NAMALWA (cell line): Measurements from ENCODE around the gene PRPH.
"Not testable (repeated sequence)": the region's sequence is repeated elsewhere in the genome, so short reads cannot be mapped to it uniquely, and the experiment has no call there.

Source experiments
- DNase-seq: peaks from one replicate; pipeline ENCODE4 v3.0.0-alpha.2; 2015; ENCODE audit warnings: low spot score

Gene PRPH

DNA sequence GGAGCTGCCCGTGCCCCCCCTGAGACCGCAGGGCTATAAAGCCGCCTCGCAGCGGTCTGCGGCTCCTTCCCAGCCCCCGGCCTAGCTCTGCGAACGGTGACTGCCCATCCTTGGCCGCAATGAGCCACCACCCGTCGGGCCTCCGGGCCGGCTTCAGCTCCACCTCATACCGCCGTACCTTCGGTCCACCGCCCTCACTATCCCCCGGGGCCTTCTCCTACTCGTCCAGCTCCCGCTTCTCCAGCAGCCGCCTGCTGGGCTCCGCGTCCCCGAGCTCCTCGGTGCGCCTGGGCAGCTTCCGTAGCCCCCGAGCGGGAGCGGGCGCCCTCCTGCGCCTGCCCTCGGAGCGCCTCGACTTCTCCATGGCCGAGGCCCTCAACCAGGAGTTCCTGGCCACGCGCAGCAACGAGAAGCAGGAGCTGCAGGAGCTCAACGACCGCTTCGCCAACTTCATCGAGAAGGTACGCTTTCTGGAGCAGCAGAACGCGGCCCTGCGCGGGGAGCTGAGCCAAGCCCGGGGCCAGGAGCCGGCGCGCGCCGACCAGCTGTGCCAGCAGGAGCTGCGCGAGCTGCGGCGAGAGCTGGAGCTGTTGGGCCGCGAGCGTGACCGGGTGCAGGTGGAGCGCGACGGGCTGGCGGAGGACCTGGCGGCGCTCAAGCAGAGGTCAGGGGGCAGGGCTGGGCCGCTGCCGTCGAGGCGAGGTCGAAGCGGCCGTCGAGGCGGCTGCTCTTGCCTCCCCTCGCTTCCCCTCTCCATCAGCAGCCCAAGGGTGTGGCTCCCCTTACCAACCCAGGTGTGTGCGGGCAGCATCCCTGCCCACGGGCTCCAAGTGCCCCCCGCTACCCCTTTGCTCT is at the start of gene PRPH:
PRPH (plus strand) TSS at position 66 of the 855 bp plus-strand sequence; CDS start at position 120, 54 bp downstream.
- DNase-seq, result no peak

GRCh38 chr12:49251357-49251756 is 43.6 kb upstream of the PRPH start:
- no peak for DNase-seq

- DNase-seq, result no peak
These were observed 41.8 kb upstream of the PRPH start for GRCh38 chr12:49253033-49253623.

DNA sequence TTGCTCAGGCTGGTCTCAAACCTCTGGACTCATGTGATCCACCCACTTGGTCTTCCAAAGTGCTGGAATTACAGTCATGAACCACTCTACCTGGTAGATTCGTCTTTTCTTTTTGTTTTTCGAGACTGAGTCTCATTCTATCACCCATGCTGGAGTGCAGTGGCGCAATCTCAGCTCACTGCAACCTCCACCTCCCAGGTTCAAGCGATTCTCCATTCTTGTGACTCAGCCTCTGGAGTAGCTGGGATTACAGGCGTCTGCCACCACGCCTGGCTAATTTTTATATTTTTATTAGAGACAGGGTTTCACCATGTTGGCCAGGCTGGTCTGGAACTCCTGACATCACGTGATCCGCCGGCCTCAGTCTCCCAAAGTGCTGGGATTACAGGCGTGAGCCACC is 39.5 kb upstream of the PRPH start:
- DNase-seq, result not testable (repeated sequence)

GRCh38 chr12:49255857-49256637 is 38.9 kb upstream of the PRPH start:
- no peak for DNase-seq

- not testable (repeated sequence) for DNase-seq
These were observed 37.3 kb upstream of the PRPH start for GRCh38 chr12:49257508-49258184.

GRCh38 chr12:49259452-49259851 is 35.5 kb upstream of the PRPH start:
- DNase-seq, result no peak

- no peak for DNase-seq
These were observed 34.8 kb upstream of the PRPH start for GRCh38 chr12:49260166-49260565.

GRCh38 chr12:49260571-49261363 is 34.2 kb upstream of the PRPH start:
- no peak for DNase-seq

DNA sequence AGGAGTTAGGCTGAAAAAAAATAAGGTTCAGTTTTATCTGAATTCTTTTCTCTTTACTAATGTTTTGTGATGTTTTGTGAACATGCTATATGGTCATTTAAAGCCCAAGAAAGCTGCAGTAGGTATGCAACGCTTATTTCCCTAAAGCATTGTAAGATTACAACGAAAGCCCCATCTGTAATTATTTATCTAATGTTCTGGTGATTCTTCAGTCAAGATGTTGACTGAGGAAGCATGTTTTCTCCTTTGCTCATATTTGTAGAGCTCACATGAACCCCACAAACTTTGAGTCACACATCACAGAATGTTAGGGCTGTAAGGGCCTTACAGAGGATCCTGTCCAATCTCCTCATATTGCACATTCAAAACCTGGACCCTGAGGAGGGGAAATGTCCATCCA is 33.2 kb upstream of the PRPH start:
- no peak for DNase-seq

DNA sequence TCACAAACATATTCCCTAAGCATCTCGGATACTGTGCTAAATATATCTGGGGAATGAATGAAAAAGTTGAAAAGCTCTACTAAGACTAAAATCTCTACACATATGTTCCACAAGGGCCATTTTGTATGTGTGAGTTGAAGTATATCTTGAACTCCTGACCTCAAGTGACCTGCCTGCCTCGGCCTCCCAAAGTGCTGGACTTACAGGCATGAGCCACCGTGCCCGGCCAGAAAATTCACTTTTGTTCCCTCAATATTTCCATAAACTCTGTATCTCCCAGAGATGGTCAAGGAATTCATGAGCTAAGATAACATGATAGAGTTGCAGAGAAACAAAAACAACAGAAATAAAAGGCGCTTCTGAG is 31.6 kb upstream of the PRPH start:
- no peak for DNase-seq

- DNase-seq, result peak; percentile 41
These were observed 30.5 kb upstream of the PRPH start for GRCh38 chr12:49264466-49264872.

GRCh38 chr12:49264873-49265792 is 29.8 kb upstream of the PRPH start, which contains the start of gene TUBA1C:
TUBA1C (plus strand) TSS chr12:49265082; CDS start chr12:49265182, 100 bp downstream.
- DNase-seq, result peak; percentile 93

- not testable (repeated sequence) for DNase-seq
These were observed 25.8 kb upstream of the PRPH start for GRCh38 chr12:49269191-49269590.

- no peak for DNase-seq
These were observed 21.9 kb upstream of the PRPH start for GRCh38 chr12:49272790-49273725.

DNA sequence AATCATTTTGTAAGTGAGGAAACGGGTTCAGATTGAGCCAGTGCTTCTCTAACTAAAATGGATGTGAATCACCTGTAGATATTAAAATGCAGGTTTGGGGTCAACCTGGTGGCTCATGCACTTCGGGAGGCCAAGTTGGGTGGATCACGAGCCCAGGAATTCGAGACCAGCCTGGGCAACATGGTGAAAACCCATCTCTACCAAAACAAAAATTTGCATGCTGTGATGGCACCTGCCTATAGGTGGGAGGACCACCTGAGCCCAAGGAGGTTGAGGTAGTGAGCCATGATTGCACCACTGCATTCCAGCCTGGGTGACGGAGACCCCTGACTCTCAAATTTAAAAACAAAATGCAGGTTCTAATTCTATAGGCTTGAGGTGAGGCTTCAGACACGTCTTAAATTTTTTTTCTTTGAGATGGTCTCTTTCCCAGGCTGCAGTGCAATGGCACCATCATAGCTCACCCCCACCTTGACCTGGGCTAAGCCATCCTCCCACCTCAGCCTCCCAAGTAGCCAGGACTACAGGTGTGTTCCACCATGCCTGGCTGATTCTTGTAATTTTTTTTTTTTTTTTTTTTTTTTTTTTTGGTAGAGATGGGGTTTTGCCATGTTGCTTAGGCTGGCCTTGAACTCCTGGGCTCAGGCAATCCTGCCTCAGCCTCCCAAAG is 21.1 kb upstream of the PRPH start:
- no peak for DNase-seq

GRCh38 chr12:49274396-49275069 is 20.4 kb upstream of the PRPH start:
- no peak for DNase-seq
